KMS-11 (cell line): ENCODE data around the gene RIPOR3.

Experiments
- H2AFZ ChIP-seq: fragments of 200-600 bp; sonication (generic); 2 replicates; pipeline ENCODE4 v1.6.1; 2016; ENCODE audit warnings: antibody characterized with exemption, mixed run types, low read depth
- H3K27ac ChIP-seq: fragments of 200-600 bp; sonication (generic); 2 replicates; pipeline ENCODE4 v1.6.1; 2016; ENCODE audit warnings: mild to moderate bottlenecking, mixed run types
- H3K27me3 ChIP-seq: fragments of 200-600 bp; sonication (generic); 2 replicates; pipeline ENCODE4 v1.6.1; 2017; ENCODE audit warnings: mild to moderate bottlenecking, low read depth, mixed run types, moderate library complexity; ENCODE audit not compliant: insufficient read depth
- H3K36me3 ChIP-seq: fragments of 200-600 bp; sonication (generic); 2 replicates; pipeline ENCODE4 v1.6.1; 2017; ENCODE audit warnings: mild to moderate bottlenecking, mixed run types; ENCODE audit not compliant: insufficient read depth
- H3K4me1 ChIP-seq: fragments of 200-600 bp; sonication (generic); 2 replicates; pipeline ENCODE4 v1.6.1; 2016; ENCODE audit warnings: mild to moderate bottlenecking, low read depth, mixed run types; ENCODE audit not compliant: poor library complexity, severe bottlenecking
- H3K4me2 ChIP-seq: fragments of 200-600 bp; sonication (generic); 2 replicates; pipeline ENCODE4 v1.7.0; 2016; ENCODE audit warnings: mild to moderate bottlenecking, mixed run types
- H3K4me3 ChIP-seq: fragments of 200-600 bp; sonication (generic); IDR thresholded peaks from 2 replicates; pipeline ENCODE4 v1.6.1; 2017; ENCODE audit warnings: low read depth, low read length, mixed read lengths; ENCODE audit not compliant: insufficient read depth
- H3K79me2 ChIP-seq: fragments of 200-600 bp; sonication (generic); 2 replicates; pipeline ENCODE4 v1.6.1; 2016; ENCODE audit warnings: low read depth, mixed run types; ENCODE audit not compliant: insufficient read depth
- H3K9ac ChIP-seq: fragments of 200-600 bp; sonication (generic); 2 replicates; pipeline ENCODE4 v1.6.1; 2016; ENCODE audit warnings: mild to moderate bottlenecking, mixed run types
- H4K20me1 ChIP-seq: fragments of 200-600 bp; sonication (generic); 2 replicates; pipeline ENCODE4 v1.6.1; 2016; ENCODE audit warnings: mild to moderate bottlenecking, mixed run types; ENCODE audit not compliant: insufficient read depth
- CTCF ChIP-seq: fragments of 200-600 bp; sonication (generic); conservative IDR thresholded peaks from 2 replicates; pipeline ENCODE4 v1.6.1; 2017; ENCODE audit warnings: low read depth, mild to moderate bottlenecking, antibody characterized with exemption, low read length, moderate library complexity, mixed read lengths

Gene RIPOR3

GRCh38 chr20:50725724-50726005 lies 34.3 kb upstream of the RIPOR3 start:
- Histone ChIP-seq H2AFZ (no peak overlapping the region), H3K27ac (no peak overlapping the region), H3K27me3 (no peaks in the 10 kb centered on the region), H3K9ac (no peak overlapping the region), H4K20me1 (no peaks in the 10 kb centered on the region), H3K36me3 (no peaks in the 10 kb centered on the region), H3K4me1 (peaks cover 7% of the 10 kb centered on the region), H3K4me3 (no peak overlapping the region), H3K4me2 (no peak overlapping the region), H3K79me2 (no peaks in the 10 kb centered on the region)
- no peak for TF ChIP-seq CTCF

GRCh38 chr20:50724851-50725723 lies 33.7 kb upstream of the RIPOR3 start:
- no peaks in the 10 kb centered on the region for H4K20me1 ChIP-seq
- H3K4me1 ChIP-seq: peaks cover 4% of the 10 kb centered on the region
- H3K27ac ChIP-seq: no peak overlapping the region
- no peak overlapping the region for H2AFZ ChIP-seq
- H3K4me3 ChIP-seq: no peak overlapping the region
- no peaks in the 10 kb centered on the region for H3K79me2 ChIP-seq
- no peaks in the 10 kb centered on the region for H3K27me3 ChIP-seq
- TF ChIP-seq CTCF: no peak
- H3K36me3 ChIP-seq: no peaks in the 10 kb centered on the region
- H3K9ac ChIP-seq: no peak overlapping the region
- no peak overlapping the region for H3K4me2 ChIP-seq

- Histone ChIP-seq H3K27me3 (no peaks in the 10 kb centered on the region), H4K20me1 (no peaks in the 10 kb centered on the region), H3K36me3 (no peaks in the 10 kb centered on the region), H3K4me1 (no peaks in the 10 kb centered on the region), H2AFZ (no peak overlapping the region), H3K4me2 (no peak overlapping the region), H3K27ac (no peak overlapping the region), H3K4me3 (no peak overlapping the region), H3K79me2 (no peaks in the 10 kb centered on the region), H3K9ac (no peak overlapping the region)
- no peak for TF ChIP-seq CTCF
Observed at GRCh38 chr20:50724112-50724725, 32.9 kb upstream of the RIPOR3 start.

- H2AFZ ChIP-seq: no peak overlapping the region
- H4K20me1 ChIP-seq: no peaks in the 10 kb centered on the region
- H3K4me3 ChIP-seq: no peak overlapping the region
- H3K27me3 ChIP-seq: no peaks in the 10 kb centered on the region
- no peak overlapping the region for H3K27ac ChIP-seq
- H3K9ac ChIP-seq: no peak overlapping the region
- H3K36me3 ChIP-seq: no peaks in the 10 kb centered on the region
- no peaks in the 10 kb centered on the region for H3K4me1 ChIP-seq
- no peak for TF ChIP-seq CTCF
- no peaks in the 10 kb centered on the region for H3K79me2 ChIP-seq
- H3K4me2 ChIP-seq: no peak overlapping the region
Observed at GRCh38 chr20:50723672-50724071, 32.3 kb upstream of the RIPOR3 start.
